ENCODE results near the gene ASXL3.

ASXL3 gene

GRCh38 chr18:33652635-33653034, 74.6 kb downstream of the ASXL3 start:
- no peak for DNase-seq (ENCODE audit: low read depth)
- H3K4me3 ChIP-seq (ENCODE audit: low read length): no peak overlapping the region
- no peak for TF ChIP-seq CTCF (IDR thresholded peaks at IDR 0.05; ENCODE audit: insufficient read depth, low read depth, low read length, missing control alignments)

GRCh38 chr18:33653231-33653630, 75.2 kb downstream of the ASXL3 start:
- TF ChIP-seq CTCF (IDR thresholded peaks at IDR 0.05; ENCODE audit: insufficient read depth, low read depth, low read length, missing control alignments): no peak
- H3K4me3 ChIP-seq (ENCODE audit: low read length): no peak overlapping the region
- no peak for DNase-seq (ENCODE audit: low read depth)

GRCh38 chr18:33656889-33657448, 79.0 kb downstream of the ASXL3 start:
- TF ChIP-seq CTCF (IDR thresholded peaks at IDR 0.05; ENCODE audit: insufficient read depth, low read depth, low read length, missing control alignments): no peak
- DNase-seq (ENCODE audit: low read depth): no peak
- no peak overlapping the region for H3K4me3 ChIP-seq (ENCODE audit: low read length)

- DNase-seq (ENCODE audit: low read depth): no peak
- H3K4me3 ChIP-seq (ENCODE audit: low read length): no peak overlapping the region
- no peak for TF ChIP-seq CTCF (IDR thresholded peaks at IDR 0.05; ENCODE audit: insufficient read depth, low read depth, low read length, missing control alignments)
Measured at GRCh38 chr18:33660696-33661310, 82.8 kb downstream of the ASXL3 start.

- H3K4me3 ChIP-seq (ENCODE audit: low read length): no peak overlapping the region
- DNase-seq (ENCODE audit: low read depth): no peak
- no peak for TF ChIP-seq CTCF (IDR thresholded peaks at IDR 0.05; ENCODE audit: insufficient read depth, low read depth, low read length, missing control alignments)
Measured at GRCh38 chr18:33664241-33664874, 86.3 kb downstream of the ASXL3 start.

GRCh38 chr18:33665187-33665586, 87.2 kb downstream of the ASXL3 start:
- no peak for DNase-seq (ENCODE audit: low read depth)
- no peak for TF ChIP-seq CTCF (IDR thresholded peaks at IDR 0.05; ENCODE audit: insufficient read depth, low read depth, low read length, missing control alignments)
- no peak overlapping the region for H3K4me3 ChIP-seq (ENCODE audit: low read length)

Measured in epithelial cell of esophagus (primary cell).